HepG2 (cell line): ENCODE data around the gene BSG. TPM values are rescaled to one million over a fixed set of nuclear protein-coding genes. Genes with fewer than 3 reads are reported as not detected.

Experiments used
- GATAD1 ChIP-seq: IDR thresholded peaks from 2 replicates; pipeline ENCODE4 v1.6.1; 2016; ENCODE audit warnings: missing genetic modification reagents, missing compliant biosample characterization
- HNRNPL ChIP-seq: fragments of 200-400 bp; formaldehyde crosslinking; IDR thresholded peaks from 2 replicates; pipeline ENCODE4 v1.6.1; 2017; ENCODE audit warnings: mild to moderate bottlenecking, low read depth, low read length
- KAT7 ChIP-seq: IDR thresholded peaks from 2 replicates; pipeline ENCODE4 v1.6.1; 2018; ENCODE audit warnings: borderline replicate concordance, missing compliant biosample characterization
- POLR2AphosphoS2 ChIP-seq: IDR thresholded peaks from 2 replicates; pipeline ENCODE4 v1.6.1; 2011; ENCODE audit warnings: low read depth, low read length, improper control_type of control experiment
- RBM22 ChIP-seq: fragments of 200-400 bp; formaldehyde crosslinking; optimal IDR thresholded peaks from 2 replicates; pipeline ENCODE3; 2017; ENCODE audit warnings: mild to moderate bottlenecking, low read length, moderate library complexity
- SMAD3 ChIP-seq: sonication (generic); formaldehyde crosslinking; IDR thresholded peaks from 2 replicates; pipeline ENCODE4 v1.4.0; 2020; ENCODE audit warnings: missing genetic modification reagents
- ZNF382 ChIP-seq: sonication (generic); formaldehyde crosslinking; IDR thresholded peaks from 2 replicates; pipeline ENCODE4 v1.5.0; 2020; ENCODE audit warnings: missing genetic modification reagents, mild to moderate bottlenecking, borderline replicate concordance
- ZNF577 ChIP-seq: sonication (generic); formaldehyde crosslinking; IDR thresholded peaks from 2 replicates; pipeline ENCODE4 v1.4.0; 2020; ENCODE audit warnings: mild to moderate bottlenecking, low read depth, missing genetic modification reagents, borderline replicate concordance
- ZNF615 ChIP-seq: sonication (generic); formaldehyde crosslinking; IDR thresholded peaks from 2 replicates; pipeline ENCODE4 v1.5.0; 2020; ENCODE audit warnings: mild to moderate bottlenecking, missing genetic modification reagents, borderline replicate concordance
- ZNF781 ChIP-seq: sonication (generic); formaldehyde crosslinking; IDR thresholded peaks from 2 replicates; pipeline ENCODE4 v1.5.1; 2020; ENCODE audit warnings: borderline replicate concordance, mild to moderate bottlenecking, missing genetic modification reagents; ENCODE audit errors: not compliant biosample characterization
- polyA plus RNA-seq, 8 experiments: library from polyadenylated mRNA; depleted of rRNA in 3 of 8; stranded (reverse) in 7 of 8; unstranded in 1 of 8; fragments of >200 nt; fragmentation: Illumina TruSeq in 4 of 8; extraction: Trizol in 4 of 8; gene quantifications; 2 replicates each; pipeline versions ENCODE4 v1.2.1 to v1.2.3, GENCODE V29; 2011 to 2016; ENCODE audit warnings: low read depth in 4 of 8, missing spikeins in 1 of 8, mixed read lengths in 1 of 8; ENCODE audit not compliant: insufficient read depth in 1 of 8
- total RNA-seq, 5 experiments: library from RNA; depleted of rRNA; stranded (reverse); fragments of >200 nt; fragmentation: Illumina TruSeq; extraction: Trizol; gene quantifications; 2 replicates each; pipeline ENCODE4 v1.2.3, GENCODE V29; 2016; ENCODE audit warnings: low read depth in 1 of 5
- TF ChIP-seq, protein P1 (sequence below): sonication (generic); formaldehyde crosslinking; IDR thresholded peaks from 2 replicates; pipeline ENCODE4 v1.8.1; 2022; ENCODE audit warnings: low read depth, mild to moderate bottlenecking, missing genetic modification reagents
- TF ChIP-seq, protein P2 (sequence below): sonication (generic); formaldehyde crosslinking; IDR thresholded peaks from 2 replicates; pipeline ENCODE4 v1.5.1; 2020; ENCODE audit warnings: missing genetic modification reagents, mild to moderate bottlenecking, borderline replicate concordance
- TF ChIP-seq, protein P3 (sequence below): sonication (generic); formaldehyde crosslinking; IDR thresholded peaks from 2 replicates; pipeline ENCODE4 v1.9.0; 2022; ENCODE audit warnings: low read depth, missing genetic modification reagents
- TF ChIP-seq, protein P4 (sequence below): sonication (generic); formaldehyde crosslinking; IDR thresholded peaks from 2 replicates; pipeline ENCODE4 v1.5.1; 2020; ENCODE audit warnings: missing genetic modification reagents, mild to moderate bottlenecking, borderline replicate concordance
- TF ChIP-seq, protein P5 (sequence below): sonication (generic); formaldehyde crosslinking; IDR thresholded peaks from 2 replicates; pipeline ENCODE4 v1.8.0; 2022; ENCODE audit warnings: mild to moderate bottlenecking, missing genetic modification reagents; ENCODE audit not compliant: insufficient replicate concordance
- TF ChIP-seq, protein P6 (sequence below): sonication (generic); formaldehyde crosslinking; IDR thresholded peaks from 2 replicates; pipeline ENCODE4 v1.8.1; 2023; ENCODE audit warnings: mild to moderate bottlenecking, missing genetic modification reagents, borderline replicate concordance

BSG gene
- total and polyA plus RNA-seq, 2 of the 13 experiments (the other 11 are each of a cell fraction or from before 2014, with no cell fraction given): 309 to 754 TPM

DNA sequence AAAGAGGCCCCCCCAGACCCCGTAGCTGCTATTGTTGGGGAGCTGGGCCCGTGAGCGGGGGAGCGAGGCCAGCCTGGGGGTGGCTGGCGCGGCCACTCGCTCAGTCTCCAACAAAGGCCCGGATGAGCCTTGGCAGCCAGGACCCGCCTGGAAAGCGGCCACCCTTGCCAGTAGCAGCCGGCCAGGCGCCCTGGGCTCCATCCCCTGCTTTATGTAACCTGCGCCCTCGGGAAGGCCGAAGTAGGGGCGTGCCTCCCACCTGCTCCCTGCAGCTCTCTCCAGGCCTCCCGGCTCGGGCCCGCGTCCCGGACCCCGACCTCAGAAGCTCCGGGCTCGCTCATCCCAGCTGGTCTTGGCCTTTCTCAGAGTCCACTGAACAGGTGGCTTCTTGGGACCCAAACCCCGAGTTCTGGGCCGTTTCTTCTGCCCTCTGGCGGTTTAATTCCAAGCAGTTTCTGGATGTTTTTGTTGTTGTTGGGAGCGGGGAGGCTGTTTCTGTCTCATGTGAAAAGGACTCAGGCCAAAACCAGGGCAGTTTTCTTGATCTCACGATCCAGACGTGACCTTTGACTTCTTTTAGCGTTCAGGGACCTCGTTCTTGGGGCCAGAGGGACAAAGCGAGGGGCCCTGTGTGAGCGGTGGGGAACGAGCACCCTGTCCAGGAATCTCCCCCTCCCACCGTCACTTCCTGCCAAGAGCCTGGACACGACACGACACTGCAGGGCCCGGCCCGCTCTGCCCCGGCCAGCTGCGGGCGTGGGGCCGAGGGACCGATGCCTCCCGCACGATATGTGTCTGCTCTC lies 39.6 kb upstream of the BSG start (continued):
- TF ChIP-seq, protein P1, sequence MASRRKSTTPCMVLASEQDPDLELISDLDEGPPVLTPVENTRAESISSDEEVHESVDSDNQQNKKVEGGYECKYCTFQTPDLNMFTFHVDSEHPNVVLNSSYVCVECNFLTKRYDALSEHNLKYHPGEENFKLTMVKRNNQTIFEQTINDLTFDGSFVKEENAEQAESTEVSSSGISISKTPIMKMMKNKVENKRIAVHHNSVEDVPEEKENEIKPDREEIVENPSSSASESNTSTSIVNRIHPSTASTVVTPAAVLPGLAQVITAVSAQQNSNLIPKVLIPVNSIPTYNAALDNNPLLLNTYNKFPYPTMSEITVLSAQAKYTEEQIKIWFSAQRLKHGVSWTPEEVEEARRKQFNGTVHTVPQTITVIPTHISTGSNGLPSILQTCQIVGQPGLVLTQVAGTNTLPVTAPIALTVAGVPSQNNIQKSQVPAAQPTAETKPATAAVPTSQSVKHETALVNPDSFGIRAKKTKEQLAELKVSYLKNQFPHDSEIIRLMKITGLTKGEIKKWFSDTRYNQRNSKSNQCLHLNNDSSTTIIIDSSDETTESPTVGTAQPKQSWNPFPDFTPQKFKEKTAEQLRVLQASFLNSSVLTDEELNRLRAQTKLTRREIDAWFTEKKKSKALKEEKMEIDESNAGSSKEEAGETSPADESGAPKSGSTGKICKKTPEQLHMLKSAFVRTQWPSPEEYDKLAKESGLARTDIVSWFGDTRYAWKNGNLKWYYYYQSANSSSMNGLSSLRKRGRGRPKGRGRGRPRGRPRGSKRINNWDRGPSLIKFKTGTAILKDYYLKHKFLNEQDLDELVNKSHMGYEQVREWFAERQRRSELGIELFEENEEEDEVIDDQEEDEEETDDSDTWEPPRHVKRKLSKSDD (CRISPR knock-in tag): no peak
- TF ChIP-seq, protein P2, sequence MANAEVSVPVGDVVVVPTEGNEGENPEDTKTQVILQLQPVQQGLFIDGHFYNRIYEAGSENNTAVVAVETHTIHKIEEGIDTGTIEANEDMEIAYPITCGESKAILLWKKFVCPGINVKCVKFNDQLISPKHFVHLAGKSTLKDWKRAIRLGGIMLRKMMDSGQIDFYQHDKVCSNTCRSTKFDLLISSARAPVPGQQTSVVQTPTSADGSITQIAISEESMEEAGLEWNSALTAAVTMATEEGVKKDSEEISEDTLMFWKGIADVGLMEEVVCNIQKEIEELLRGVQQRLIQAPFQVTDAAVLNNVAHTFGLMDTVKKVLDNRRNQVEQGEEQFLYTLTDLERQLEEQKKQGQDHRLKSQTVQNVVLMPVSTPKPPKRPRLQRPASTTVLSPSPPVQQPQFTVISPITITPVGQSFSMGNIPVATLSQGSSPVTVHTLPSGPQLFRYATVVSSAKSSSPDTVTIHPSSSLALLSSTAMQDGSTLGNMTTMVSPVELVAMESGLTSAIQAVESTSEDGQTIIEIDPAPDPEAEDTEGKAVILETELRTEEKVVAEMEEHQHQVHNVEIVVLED (CRISPR knock-in tag): peak; percentile 21; the same call in 1 of the 2 replicates
- 0 out of 2 replicates have a peak, but pooled peaks have one; percentile 32 for TF ChIP-seq HNRNPL
- TF ChIP-seq ZNF382 (CRISPR knock-in tag): no peak
- TF ChIP-seq, protein P3, sequence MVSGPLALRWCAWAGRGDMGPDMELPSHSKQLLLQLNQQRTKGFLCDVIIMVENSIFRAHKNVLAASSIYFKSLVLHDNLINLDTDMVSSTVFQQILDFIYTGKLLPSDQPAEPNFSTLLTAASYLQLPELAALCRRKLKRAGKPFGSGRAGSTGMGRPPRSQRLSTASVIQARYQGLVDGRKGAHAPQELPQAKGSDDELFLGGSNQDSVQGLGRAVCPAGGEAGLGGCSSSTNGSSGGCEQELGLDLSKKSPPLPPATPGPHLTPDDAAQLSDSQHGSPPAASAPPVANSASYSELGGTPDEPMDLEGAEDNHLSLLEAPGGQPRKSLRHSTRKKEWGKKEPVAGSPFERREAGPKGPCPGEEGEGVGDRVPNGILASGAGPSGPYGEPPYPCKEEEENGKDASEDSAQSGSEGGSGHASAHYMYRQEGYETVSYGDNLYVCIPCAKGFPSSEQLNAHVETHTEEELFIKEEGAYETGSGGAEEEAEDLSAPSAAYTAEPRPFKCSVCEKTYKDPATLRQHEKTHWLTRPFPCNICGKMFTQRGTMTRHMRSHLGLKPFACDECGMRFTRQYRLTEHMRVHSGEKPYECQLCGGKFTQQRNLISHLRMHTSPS (CRISPR knock-in tag): no peak
- no peak for TF ChIP-seq ZNF781 (CRISPR knock-in tag)
- TF ChIP-seq, protein P4, sequence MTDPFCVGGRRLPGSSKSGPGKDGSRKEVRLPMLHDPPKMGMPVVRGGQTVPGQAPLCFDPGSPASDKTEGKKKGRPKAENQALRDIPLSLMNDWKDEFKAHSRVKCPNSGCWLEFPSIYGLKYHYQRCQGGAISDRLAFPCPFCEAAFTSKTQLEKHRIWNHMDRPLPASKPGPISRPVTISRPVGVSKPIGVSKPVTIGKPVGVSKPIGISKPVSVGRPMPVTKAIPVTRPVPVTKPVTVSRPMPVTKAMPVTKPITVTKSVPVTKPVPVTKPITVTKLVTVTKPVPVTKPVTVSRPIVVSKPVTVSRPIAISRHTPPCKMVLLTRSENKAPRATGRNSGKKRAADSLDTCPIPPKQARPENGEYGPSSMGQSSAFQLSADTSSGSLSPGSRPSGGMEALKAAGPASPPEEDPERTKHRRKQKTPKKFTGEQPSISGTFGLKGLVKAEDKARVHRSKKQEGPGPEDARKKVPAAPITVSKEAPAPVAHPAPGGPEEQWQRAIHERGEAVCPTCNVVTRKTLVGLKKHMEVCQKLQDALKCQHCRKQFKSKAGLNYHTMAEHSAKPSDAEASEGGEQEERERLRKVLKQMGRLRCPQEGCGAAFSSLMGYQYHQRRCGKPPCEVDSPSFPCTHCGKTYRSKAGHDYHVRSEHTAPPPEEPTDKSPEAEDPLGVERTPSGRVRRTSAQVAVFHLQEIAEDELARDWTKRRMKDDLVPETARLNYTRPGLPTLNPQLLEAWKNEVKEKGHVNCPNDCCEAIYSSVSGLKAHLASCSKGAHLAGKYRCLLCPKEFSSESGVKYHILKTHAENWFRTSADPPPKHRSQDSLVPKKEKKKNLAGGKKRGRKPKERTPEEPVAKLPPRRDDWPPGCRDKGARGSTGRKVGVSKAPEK: peak; percentile 40; the same call in 1 of the 2 replicates
- no peak for TF ChIP-seq ZNF577 (CRISPR knock-in tag)
- TF ChIP-seq KAT7 (CRISPR knock-in tag): no peak
- TF ChIP-seq, protein P5, sequence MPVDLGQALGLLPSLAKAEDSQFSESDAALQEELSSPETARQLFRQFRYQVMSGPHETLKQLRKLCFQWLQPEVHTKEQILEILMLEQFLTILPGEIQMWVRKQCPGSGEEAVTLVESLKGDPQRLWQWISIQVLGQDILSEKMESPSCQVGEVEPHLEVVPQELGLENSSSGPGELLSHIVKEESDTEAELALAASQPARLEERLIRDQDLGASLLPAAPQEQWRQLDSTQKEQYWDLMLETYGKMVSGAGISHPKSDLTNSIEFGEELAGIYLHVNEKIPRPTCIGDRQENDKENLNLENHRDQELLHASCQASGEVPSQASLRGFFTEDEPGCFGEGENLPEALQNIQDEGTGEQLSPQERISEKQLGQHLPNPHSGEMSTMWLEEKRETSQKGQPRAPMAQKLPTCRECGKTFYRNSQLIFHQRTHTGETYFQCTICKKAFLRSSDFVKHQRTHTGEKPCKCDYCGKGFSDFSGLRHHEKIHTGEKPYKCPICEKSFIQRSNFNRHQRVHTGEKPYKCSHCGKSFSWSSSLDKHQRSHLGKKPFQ (CRISPR knock-in tag): no peak
- TF ChIP-seq ZNF615 (CRISPR knock-in tag): no peak
- TF ChIP-seq POLR2AphosphoS2: no peak
- no peak for TF ChIP-seq SMAD3 (CRISPR knock-in tag)
- 0 out of 2 replicates have a peak, but pooled peaks have one; percentile 11 for TF ChIP-seq GATAD1
- TF ChIP-seq RBM22: no peak
- TF ChIP-seq, protein P6, sequence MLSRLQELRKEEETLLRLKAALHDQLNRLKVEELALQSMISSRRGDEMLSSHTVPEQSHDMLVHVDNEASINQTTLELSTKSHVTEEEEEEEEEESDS: no peak
